OCI-LY1 (cell line): ENCODE measurements around the gene COL26A1.

Source experiments
- CTCF ChIP-seq: fragments of 200-600 bp; sonication (generic), shearing (Covaris generic); IDR thresholded peaks from 2 replicates; pipeline ENCODE4 v1.5.1; 2017; ENCODE audit warnings: mild to moderate bottlenecking, antibody characterized with exemption, low read length, moderate library complexity, mixed read lengths
- EZH2 ChIP-seq: fragments of 200-600 bp; sonication (generic), shearing (Covaris generic); IDR thresholded peaks from 2 replicates; pipeline ENCODE4 v1.8.0; 2017; ENCODE audit warnings: borderline replicate concordance, mixed run types, mild to moderate bottlenecking, antibody characterized with exemption, low read length, moderate library complexity, mixed read lengths

- TF ChIP-seq CTCF (no peak), EZH2 (no peak)
Observed at GRCh38 chr7:101565601-101566209, 203.0 kb downstream of the COL26A1 start.
